ENCODE measurements around the gene KLHL28. TPM values are rescaled to one million over a fixed set of nuclear protein-coding genes. Genes with fewer than 3 reads are reported as not detected.

Gene KLHL28, protein sequence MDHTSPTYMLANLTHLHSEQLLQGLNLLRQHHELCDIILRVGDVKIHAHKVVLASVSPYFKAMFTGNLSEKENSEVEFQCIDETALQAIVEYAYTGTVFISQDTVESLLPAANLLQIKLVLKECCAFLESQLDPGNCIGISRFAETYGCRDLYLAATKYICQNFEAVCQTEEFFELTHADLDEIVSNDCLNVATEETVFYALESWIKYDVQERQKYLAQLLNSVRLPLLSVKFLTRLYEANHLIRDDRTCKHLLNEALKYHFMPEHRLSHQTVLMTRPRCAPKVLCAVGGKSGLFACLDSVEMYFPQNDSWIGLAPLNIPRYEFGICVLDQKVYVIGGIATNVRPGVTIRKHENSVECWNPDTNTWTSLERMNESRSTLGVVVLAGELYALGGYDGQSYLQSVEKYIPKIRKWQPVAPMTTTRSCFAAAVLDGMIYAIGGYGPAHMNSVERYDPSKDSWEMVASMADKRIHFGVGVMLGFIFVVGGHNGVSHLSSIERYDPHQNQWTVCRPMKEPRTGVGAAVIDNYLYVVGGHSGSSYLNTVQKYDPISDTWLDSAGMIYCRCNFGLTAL
- total RNA-seq: 10 to 100 TPM; 12.0 to 12.4 TPM

GRCh38 chr14:44961554-44962333, at the start of gene KLHL28, which contains the start of gene TOGARAM1:
Gene KLHL28, minus strand, starts transcription at chr14:44961947. Its CDS starts 16,019 bp downstream, at chr14:44945928.
Gene TOGARAM1, plus strand, starts transcription at chr14:44962190. Its CDS starts 232 bp downstream, at chr14:44962422.

Other genes with a start within 250 kb of the KLHL28 start
- gene TOGARAM1, start 243 bp upstream of the KLHL28 start, total RNA-seq: 10 to 100 TPM; 16.7 to 21.3 TPM
- gene PRPF39, start 122.2 kb upstream of the KLHL28 start, total RNA-seq: 10 to 100 TPM; 31.3 to 33.0 TPM
- 10 to 100 TPM; 18.9 to 24.0 TPM for gene FKBP3, start 172.5 kb upstream of the KLHL28 start, total RNA-seq
- gene FANCM, start 174.0 kb upstream of the KLHL28 start, total RNA-seq: 10 to 100 TPM; 11.0 to 13.3 TPM

Data from melanocyte of skin (primary cell).